Retinal pigment epithelial cell (primary cell): ENCODE results near the gene SLCO2A1.

Source experiments
- DNase-seq: peaks from one replicate; pipeline ENCODE4 v3.0.0-alpha.2; 2010; ENCODE audit warnings: low read depth
- H3K4me3 ChIP-seq: 2 replicates; pipeline ENCODE4 v1.5.1; 2011; ENCODE audit warnings: mild to moderate bottlenecking, low read length, control low read depth, moderate library complexity
- CTCF ChIP-seq: conservative IDR thresholded peaks from 2 replicates; pipeline ENCODE4 v1.5.1; 2011; ENCODE audit warnings: low read depth, low read length, control low read depth, inconsistent platforms

SLCO2A1 gene

DNA sequence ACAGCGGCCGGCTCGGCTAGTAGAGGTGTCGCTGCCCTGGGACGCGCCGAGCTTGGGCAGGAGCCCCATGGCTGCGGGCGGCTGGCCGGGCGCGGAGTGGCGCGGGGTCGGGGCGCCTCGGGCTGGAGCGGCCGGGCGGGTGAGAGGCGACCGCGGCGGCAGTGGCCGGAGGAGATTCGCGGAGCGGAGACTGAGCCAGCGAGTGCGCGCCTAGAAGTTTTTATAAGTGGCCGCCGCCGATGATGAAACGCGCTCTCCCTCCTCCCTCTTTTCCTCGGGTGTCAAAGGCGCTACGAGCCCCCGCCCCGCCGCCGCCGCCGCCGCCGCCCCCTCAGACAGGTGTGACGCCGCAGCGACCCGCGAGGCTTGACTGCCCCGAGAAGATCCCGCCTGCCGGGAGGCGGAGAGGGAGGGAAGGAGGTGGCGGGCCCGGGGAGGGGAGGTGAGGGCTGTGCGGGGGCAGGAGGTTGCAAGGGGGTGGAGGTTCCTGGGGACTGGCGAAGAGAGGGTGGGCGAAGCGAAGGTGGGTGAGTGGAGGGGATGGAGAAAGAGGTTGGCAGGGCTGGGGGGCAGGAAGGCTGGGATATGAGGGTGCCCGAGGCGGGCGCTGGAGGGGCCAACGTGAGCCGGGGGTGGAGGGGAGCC, at the start of gene SLCO2A1:
Gene SLCO2A1, minus strand, starts transcription at position 192 of the 645 bp plus-strand sequence. Its CDS starts 123 bp downstream, at position 69.
- peak within 1 kb of the TSS; percentile 43 for H3K4me3 ChIP-seq
- no peak for TF ChIP-seq CTCF
- DNase-seq = no peak

GRCh38 chr3:134079111-134079547, 49.4 kb upstream of the SLCO2A1 start:
- no peak for DNase-seq
- no peak overlapping the region for H3K4me3 ChIP-seq
- TF ChIP-seq CTCF = no peak

DNA sequence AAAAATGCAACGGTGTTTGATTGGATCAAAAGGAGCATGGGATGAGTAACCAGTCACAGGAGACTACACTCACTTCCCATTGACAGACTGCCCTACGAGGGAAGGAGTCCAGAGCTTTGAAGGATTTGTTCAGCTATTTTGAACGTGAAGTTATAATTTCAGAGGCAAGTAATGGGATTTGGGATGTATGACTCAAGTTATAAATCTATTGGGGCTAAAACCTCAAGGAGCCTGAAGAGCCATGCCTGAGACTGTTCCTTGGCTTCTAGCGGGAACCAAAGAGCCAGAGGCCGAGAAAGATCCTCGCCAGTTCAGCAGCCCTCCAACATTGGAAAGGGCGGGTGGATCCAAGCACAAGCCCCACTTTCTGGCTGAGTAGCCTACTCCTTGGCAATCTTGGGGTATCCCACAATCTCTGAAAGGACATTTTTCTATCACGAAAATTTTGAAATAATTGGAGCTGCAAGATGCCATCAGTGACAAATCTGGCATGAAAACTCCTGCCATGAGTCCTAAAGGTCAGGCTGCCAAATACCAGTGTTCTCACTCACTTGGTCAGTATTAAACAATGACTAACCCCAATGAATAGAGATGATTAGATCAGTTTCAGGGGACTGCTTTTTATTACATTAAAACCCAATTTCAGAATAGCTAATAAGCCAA, 48.6 kb upstream of the SLCO2A1 start:
- no peak for TF ChIP-seq CTCF
- no peak for DNase-seq
- H3K4me3 ChIP-seq = no peak overlapping the region

DNA sequence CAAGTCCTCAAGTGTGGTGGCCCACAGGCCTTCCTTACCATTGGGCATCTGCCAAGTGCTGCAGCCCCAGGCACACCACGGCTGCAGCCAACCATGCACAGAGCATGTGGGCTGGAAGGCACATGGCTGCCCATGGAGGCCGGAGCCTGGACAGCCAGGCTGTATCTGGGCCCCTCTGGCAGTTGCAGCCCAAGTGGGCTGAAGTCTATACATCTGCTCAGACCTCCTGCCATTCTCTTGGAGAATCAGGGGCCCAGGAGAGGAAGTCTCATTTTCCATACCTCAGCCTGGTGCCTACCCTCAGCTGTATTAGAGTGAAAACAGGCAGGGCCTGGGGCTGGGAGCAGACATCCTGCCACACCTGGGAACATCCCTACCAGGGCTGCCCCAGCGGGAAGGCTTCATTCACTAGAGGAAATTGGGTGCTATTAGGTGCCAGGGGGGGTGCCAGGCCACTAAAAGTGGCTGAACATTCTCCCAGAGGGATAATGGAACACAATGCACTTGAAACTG, 48.0 kb upstream of the SLCO2A1 start:
- no peak for TF ChIP-seq CTCF
- DNase-seq = no peak
- H3K4me3 ChIP-seq = no peak overlapping the region

GRCh38 chr3:134076851-134077250, 47.1 kb upstream of the SLCO2A1 start:
- no peak for TF ChIP-seq CTCF
- no peak overlapping the region for H3K4me3 ChIP-seq
- DNase-seq = no peak

DNA sequence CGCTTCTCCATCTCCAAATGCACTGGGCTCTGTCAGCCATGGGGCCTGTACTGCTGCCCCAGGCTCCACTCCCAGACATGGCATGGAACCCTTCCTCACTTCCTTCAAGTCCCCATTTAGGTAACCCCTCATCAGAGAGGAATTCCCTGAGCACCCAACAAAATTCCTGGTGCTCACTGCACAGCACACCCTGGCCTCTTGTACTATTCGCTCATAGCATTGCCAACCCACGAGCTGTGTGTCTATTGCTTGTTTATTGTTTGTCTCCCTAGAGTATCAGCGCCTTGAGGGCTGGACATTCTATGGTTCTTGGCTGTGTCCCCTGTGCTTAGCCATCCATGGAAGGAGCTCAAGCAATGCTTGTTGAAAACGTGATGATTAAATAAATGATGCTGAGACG, 46.1 kb upstream of the SLCO2A1 start:
- DNase-seq = no peak
- H3K4me3 ChIP-seq = no peak overlapping the region
- no peak for TF ChIP-seq CTCF

- no peak overlapping the region for H3K4me3 ChIP-seq
- DNase-seq = no peak
- no peak for TF ChIP-seq CTCF
Observed at GRCh38 chr3:134075568-134075825, 45.8 kb upstream of the SLCO2A1 start.
